ENCODE data around the gene MKNK2. TPM values are rescaled to one million over a fixed set of nuclear protein-coding genes. Genes with fewer than 3 reads are reported as not detected.

The MKNK2 gene
- total RNA-seq, 6 experiments from 2014 or later, result 80.5 to 218 (median 117) TPM

- Histone ChIP-seq H3K4me3 (no peak overlapping the region), H3K27ac (peak overlapping the region in 1 of 3 donors; percentile 18), H3K36me3 (peaks cover 0 to 56% (median 21%) of the 10 kb centered on the region in 4 donors), H3K27me3 (no peaks in the 10 kb centered on the region), H3K9me3 (peaks cover 0 to 6% (median 0%) of the 10 kb centered on the region in 4 donors), H3K4me1 (peaks cover 0 to 38% (median 15%) of the 10 kb centered on the region in 4 donors)
- TF ChIP-seq, protein P1, sequence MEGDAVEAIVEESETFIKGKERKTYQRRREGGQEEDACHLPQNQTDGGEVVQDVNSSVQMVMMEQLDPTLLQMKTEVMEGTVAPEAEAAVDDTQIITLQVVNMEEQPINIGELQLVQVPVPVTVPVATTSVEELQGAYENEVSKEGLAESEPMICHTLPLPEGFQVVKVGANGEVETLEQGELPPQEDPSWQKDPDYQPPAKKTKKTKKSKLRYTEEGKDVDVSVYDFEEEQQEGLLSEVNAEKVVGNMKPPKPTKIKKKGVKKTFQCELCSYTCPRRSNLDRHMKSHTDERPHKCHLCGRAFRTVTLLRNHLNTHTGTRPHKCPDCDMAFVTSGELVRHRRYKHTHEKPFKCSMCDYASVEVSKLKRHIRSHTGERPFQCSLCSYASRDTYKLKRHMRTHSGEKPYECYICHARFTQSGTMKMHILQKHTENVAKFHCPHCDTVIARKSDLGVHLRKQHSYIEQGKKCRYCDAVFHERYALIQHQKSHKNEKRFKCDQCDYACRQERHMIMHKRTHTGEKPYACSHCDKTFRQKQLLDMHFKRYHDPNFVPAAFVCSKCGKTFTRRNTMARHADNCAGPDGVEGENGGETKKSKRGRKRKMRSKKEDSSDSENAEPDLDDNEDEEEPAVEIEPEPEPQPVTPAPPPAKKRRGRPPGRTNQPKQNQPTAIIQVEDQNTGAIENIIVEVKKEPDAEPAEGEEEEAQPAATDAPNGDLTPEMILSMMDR (IDR thresholded peaks at IDR 0.05), result no peak
- TF ChIP-seq POLR2A (IDR thresholded peaks at IDR 0.05), result no peak
- ATAC-seq (no peak), DNase-seq (peak in 1 of 3 donors; percentile 51)
- WGBS (ENCODE audit: insufficient coverage, low coverage, low lambda C conversion rate, missing lambda C conversion rate), result 87% methylated on average over 16 of the region's 44 CpGs
- intact Hi-C loops (cut with DNase I), result no loop called here
Observed at GRCh38 chr19:2038284-2039088, 12.6 kb downstream of the MKNK2 start.

GRCh38 chr19:2037651-2038255, 13.3 kb downstream of the MKNK2 start:
- no peak for DNase-seq
- no peak for ATAC-seq
- H3K4me1 ChIP-seq, result peaks cover under 1 to 32% (median 11%) of the 10 kb centered on the region in 4 donors
- H3K9me3 ChIP-seq, result peaks cover 0 to 6% (median 0%) of the 10 kb centered on the region in 4 donors
- H3K27me3 ChIP-seq, result no peaks in the 10 kb centered on the region
- WGBS (ENCODE audit: insufficient coverage, low coverage, low lambda C conversion rate, missing lambda C conversion rate), result 75% methylated on average over 13 of the region's 24 CpGs
- no peak overlapping the region for H3K4me3 ChIP-seq
- no peak overlapping the region for H3K27ac ChIP-seq
- intact Hi-C loops (cut with DNase I), result no loop called here
- H3K36me3 ChIP-seq, result peaks cover 0 to 49% (median 21%) of the 10 kb centered on the region in 4 donors
- TF ChIP-seq, protein P1 (IDR thresholded peaks at IDR 0.05), result no peak
- no peak for TF ChIP-seq POLR2A (IDR thresholded peaks at IDR 0.05)

GRCh38 chr19:2036424-2036823, 14.6 kb downstream of the MKNK2 start:
- peaks cover 5 to 33% (median 14%) of the 10 kb centered on the region in 4 donors for H3K4me1 ChIP-seq
- DNase-seq (no peak), ATAC-seq (no peak)
- intact Hi-C loops (cut with DNase I), result no loop called here
- 100% methylated on average over 3 of the region's 8 CpGs for WGBS (ENCODE audit: insufficient coverage, low coverage, low lambda C conversion rate, missing lambda C conversion rate)
- no peak overlapping the region for H3K4me3 ChIP-seq
- no peaks in the 10 kb centered on the region for H3K27me3 ChIP-seq
- no peak overlapping the region for H3K27ac ChIP-seq
- peaks cover 0 to 6% (median 0%) of the 10 kb centered on the region in 4 donors for H3K9me3 ChIP-seq
- peaks cover 0 to 41% (median 21%) of the 10 kb centered on the region in 4 donors for H3K36me3 ChIP-seq
- no peak for TF ChIP-seq POLR2A (IDR thresholded peaks at IDR 0.05)

- WGBS (ENCODE audit: insufficient coverage, low coverage, low lambda C conversion rate, missing lambda C conversion rate), result 71% methylated on average over 6 of the region's 14 CpGs
- Histone ChIP-seq H3K36me3 (peaks cover 0 to 32% (median 15%) of the 10 kb centered on the region in 4 donors), H3K27ac (no peak overlapping the region), H3K4me1 (peaks cover 4 to 25% (median 9%) of the 10 kb centered on the region in 4 donors), H3K27me3 (no peaks in the 10 kb centered on the region), H3K4me3 (no peak overlapping the region), H3K9me3 (peaks cover 0 to 6% (median 0%) of the 10 kb centered on the region in 4 donors)
- ATAC-seq (no peak), DNase-seq (no peak)
- intact Hi-C loops (cut with DNase I), result no loop called here
- TF ChIP-seq POLR2A (IDR thresholded peaks at IDR 0.05), result no peak
- TF ChIP-seq, protein P1 (IDR thresholded peaks at IDR 0.05), result no peak
Observed at GRCh38 chr19:2035590-2035991, 15.5 kb downstream of the MKNK2 start.

Data from right lobe of liver (tissue), 6 donors.